ENCODE data around the gene HSPB9. TPM values are rescaled to one million over a fixed set of nuclear protein-coding genes. Genes with fewer than 3 reads are reported as not detected.

Gene HSPB9
- total RNA-seq, 1 experiment from 2014 or later, result not detected

DNA sequence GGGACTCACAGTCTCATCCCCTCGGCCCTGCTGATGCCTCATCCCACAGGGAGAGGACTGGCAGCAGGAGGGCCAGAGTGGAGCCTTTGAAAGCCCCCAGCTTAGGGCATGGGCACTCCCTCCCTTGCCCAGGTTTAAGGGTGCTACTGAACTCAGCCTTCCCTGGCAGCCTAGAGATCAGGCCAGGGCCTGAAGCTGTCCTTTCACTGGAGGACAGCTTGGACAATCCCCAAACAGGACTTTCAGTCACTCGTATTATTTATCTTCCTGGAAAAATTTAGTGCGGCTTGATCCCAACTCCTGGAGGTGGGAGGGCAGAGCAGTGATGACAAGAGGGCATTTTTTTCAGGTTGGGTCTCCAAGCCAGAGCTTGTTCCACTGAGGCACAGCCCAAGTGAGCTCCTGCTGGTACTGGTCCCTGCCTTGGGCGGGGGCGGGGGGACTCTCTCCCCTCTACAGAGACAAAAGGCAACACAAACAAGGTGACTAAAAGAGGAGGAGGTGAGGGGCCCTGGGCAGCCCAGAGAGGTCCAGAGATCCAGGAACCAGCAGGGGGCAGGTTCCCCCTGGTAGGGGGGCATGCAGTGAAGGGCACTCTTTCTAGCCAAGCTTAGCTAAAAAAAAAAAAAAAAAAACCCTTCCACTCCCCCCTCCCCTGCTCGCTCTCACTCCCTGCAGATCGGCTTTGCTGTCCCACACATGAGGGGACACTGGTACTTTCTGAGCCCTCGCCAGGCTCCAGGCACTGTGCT lies 26.1 kb upstream of the HSPB9 start:
- DNase-seq (ENCODE audit: unreplicated experiment), result no peak
- intact Hi-C loops (cut with micrococcal nuclease), result no loop called here
- H3K4me3 Mint-ChIP-seq (ENCODE audit: unreplicated experiment), result no peak overlapping the region
- no TSS peak for BruUV-seq (replicated peaks)
- ChIA-PET CTCF (interaction anchor here (0.7 to 1.2 kb wide), 2 partner anchors 71 to 1715 kb away, joined by 3 read pairs; no protein-coding TSS in a partner anchor), POLR2A (interaction anchor here (0.5 to 0.6 kb wide), 2 partner anchors 160 to 231 kb away, joined by 3 read pairs; partner anchors contain the start of gene KLHL11)
- H3K4me1 Mint-ChIP-seq (ENCODE audit: insufficient read depth, unreplicated experiment), result no peaks in the 10 kb centered on the region
- H3K27me3 Mint-ChIP-seq (ENCODE audit: insufficient read depth, unreplicated experiment), result no peaks in the 10 kb centered on the region
- H3K27ac Mint-ChIP-seq (ENCODE audit: low read depth, unreplicated experiment), result no peak overlapping the region
- no peaks in the 10 kb centered on the region for H3K9me3 Mint-ChIP-seq (ENCODE audit: unreplicated experiment)
- H3K36me3 Mint-ChIP-seq (ENCODE audit: insufficient read depth, unreplicated experiment), result no peaks in the 10 kb centered on the region
- TF ChIP-seq, protein P1, sequence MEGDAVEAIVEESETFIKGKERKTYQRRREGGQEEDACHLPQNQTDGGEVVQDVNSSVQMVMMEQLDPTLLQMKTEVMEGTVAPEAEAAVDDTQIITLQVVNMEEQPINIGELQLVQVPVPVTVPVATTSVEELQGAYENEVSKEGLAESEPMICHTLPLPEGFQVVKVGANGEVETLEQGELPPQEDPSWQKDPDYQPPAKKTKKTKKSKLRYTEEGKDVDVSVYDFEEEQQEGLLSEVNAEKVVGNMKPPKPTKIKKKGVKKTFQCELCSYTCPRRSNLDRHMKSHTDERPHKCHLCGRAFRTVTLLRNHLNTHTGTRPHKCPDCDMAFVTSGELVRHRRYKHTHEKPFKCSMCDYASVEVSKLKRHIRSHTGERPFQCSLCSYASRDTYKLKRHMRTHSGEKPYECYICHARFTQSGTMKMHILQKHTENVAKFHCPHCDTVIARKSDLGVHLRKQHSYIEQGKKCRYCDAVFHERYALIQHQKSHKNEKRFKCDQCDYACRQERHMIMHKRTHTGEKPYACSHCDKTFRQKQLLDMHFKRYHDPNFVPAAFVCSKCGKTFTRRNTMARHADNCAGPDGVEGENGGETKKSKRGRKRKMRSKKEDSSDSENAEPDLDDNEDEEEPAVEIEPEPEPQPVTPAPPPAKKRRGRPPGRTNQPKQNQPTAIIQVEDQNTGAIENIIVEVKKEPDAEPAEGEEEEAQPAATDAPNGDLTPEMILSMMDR (IDR thresholded peaks at IDR 0.05; ENCODE audit: unreplicated experiment), result no peak

DNA sequence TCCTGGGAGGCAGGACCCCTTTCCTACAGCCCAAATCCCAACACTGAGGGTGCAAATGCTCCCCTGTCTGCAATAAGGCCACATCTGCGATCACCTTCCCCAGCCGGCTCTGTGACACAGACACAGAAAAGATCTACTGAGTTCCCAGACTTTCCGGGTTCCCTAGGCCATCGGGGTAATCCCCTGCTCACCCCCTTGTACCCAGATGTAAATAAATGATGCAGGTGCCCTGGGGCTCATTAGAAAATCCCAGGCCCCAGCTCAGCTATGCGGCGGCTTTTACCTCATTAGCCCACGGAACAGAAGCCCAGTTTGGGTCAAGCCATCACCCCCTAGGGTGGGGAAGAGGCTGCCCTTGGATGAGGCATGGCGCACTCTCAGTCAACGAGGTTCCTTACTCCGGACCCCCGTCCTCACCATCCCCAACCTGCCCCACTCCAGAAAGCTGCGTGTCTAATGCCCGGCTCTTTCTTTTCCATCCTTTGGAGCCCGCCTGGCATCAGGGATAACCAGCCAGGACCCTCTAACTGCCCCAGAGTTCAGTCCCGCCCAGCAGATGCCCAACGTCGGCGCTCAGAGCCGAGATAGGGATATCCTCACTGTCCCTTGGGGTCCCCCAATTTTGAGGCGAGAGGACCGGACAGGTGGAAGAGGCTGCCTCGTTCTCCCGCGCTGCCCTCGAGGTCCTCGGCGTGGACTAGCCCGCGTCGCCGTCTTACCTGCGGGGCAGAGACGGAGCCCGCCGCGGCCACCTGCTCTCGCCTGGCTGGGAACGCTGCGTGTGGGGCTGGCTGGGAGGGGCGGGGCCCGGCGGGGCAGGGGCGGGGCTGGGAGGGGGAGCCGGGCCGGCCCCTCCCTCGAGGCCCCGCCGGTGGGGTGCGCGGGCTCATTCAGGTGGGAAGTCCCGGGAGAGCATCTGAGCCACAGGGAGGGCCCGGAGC lies 24.6 kb upstream of the HSPB9 start, which contains the start of gene ZNF385C:
TSS of gene ZNF385C (minus strand) at position 783 of the 941 bp plus-strand sequence. CDS start 35,417 bp downstream, outside the sequence.
- no peaks in the 10 kb centered on the region for H3K36me3 Mint-ChIP-seq (ENCODE audit: insufficient read depth, unreplicated experiment)
- no peak for DNase-seq (ENCODE audit: unreplicated experiment)
- no TSS peak for BruUV-seq (replicated peaks)
- POLR2A ChIA-PET, result no interaction called here
- H3K4me3 Mint-ChIP-seq (ENCODE audit: unreplicated experiment), result no peak within 1 kb of the TSS
- intact Hi-C loops (cut with micrococcal nuclease), result no loop called here
- no peaks in the 10 kb centered on the region for H3K27me3 Mint-ChIP-seq (ENCODE audit: insufficient read depth, unreplicated experiment)
- TF ChIP-seq, protein P1 (IDR thresholded peaks at IDR 0.05; ENCODE audit: unreplicated experiment), result no peak
- no peaks in the 10 kb centered on the region for H3K9me3 Mint-ChIP-seq (ENCODE audit: unreplicated experiment)
- H3K27ac Mint-ChIP-seq (ENCODE audit: low read depth, unreplicated experiment), result no peak within 1 kb of the TSS
- H3K4me1 Mint-ChIP-seq (ENCODE audit: insufficient read depth, unreplicated experiment), result no peaks in the 10 kb centered on the region
- CTCF ChIA-PET, result interaction anchor here (0.6 to 1.2 kb wide), 3 partner anchors 59 to 177 kb away, joined by 3 read pairs; no protein-coding TSS in a partner anchor

DNA sequence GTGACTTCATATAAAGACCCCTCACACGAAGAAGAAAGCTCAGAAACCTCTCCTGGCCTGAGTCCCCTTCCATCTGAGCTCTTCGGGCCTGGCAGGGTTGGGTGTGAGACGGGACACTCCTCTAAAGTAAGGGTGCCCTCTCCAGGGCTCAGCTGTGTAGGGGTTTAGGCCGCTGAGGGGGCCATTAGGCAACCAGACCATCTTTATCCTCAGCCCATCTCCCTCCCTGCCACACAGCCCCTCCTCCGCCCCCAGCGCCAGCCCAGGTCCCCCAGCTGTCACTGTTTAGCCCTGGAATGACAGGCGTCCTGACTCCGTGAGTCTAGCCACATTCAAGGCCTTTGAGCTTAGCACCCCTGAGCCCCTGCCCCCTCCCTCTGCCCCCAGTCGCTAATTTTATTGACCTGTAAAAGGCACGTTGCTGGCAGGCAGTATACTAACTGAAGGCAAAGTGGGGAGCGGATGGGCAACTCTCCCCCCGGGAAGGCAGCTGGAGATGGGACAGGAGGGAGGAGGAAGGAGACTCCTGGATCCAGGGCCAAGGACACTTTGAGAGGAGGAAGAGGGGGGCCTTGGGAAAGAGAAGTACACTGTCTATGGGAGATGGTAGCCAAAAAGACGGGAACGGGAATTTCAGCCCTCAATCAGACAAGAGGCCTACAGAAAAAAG lies 23.7 kb upstream of the HSPB9 start:
- Mint-ChIP-seq H3K36me3 (ENCODE audit: insufficient read depth, unreplicated experiment) (no peaks in the 10 kb centered on the region), H3K9me3 (ENCODE audit: unreplicated experiment) (no peaks in the 10 kb centered on the region), H3K4me3 (ENCODE audit: unreplicated experiment) (no peak overlapping the region), H3K4me1 (ENCODE audit: insufficient read depth, unreplicated experiment) (no peaks in the 10 kb centered on the region), H3K27me3 (ENCODE audit: insufficient read depth, unreplicated experiment) (no peaks in the 10 kb centered on the region), H3K27ac (ENCODE audit: low read depth, unreplicated experiment) (no peak overlapping the region)
- DNase-seq (ENCODE audit: unreplicated experiment), result no peak
- TF ChIP-seq, protein P1 (IDR thresholded peaks at IDR 0.05; ENCODE audit: unreplicated experiment), result no peak
- BruUV-seq (replicated peaks), result no TSS peak
- intact Hi-C loops (cut with micrococcal nuclease), result no loop called here
- CTCF ChIA-PET, result interaction anchor here (0.6 kb wide), 2 partner anchors 60 to 178 kb away, joined by 3 read pairs; no protein-coding TSS in a partner anchor
- POLR2A ChIA-PET, result no interaction called here

All from MCF 10A (cell line).